Testis (tissue), 3 donors: ENCODE measurements around the gene DNAH12. TPM values are rescaled to one million over a fixed set of nuclear protein-coding genes. Genes with fewer than 3 reads are reported as not detected.

Experiments used
- DNase-seq: peaks from one replicate; pipeline ENCODE4 v3.0.0-alpha.2; 2019
- H3K27ac ChIP-seq, 2 donors: fragments of 200-600 bp; sonication (generic); one replicate each; pipeline ENCODE4 v1.5.1; 2019
- H3K27me3 ChIP-seq: fragments of 200-600 bp; sonication (generic); one replicate; pipeline ENCODE4 v1.5.1; 2019
- H3K36me3 ChIP-seq: fragments of 200-600 bp; sonication (generic); one replicate; pipeline ENCODE4 v1.5.1; 2017; ENCODE audit warnings: low read depth; ENCODE audit errors: missing control alignments
- H3K4me1 ChIP-seq: fragments of 200-600 bp; sonication (generic); one replicate; pipeline ENCODE4 v1.5.1; 2019
- H3K4me3 ChIP-seq, 2 donors: fragments of 200-600 bp; sonication (generic); one replicate each; pipeline ENCODE4 v1.5.1; 2017 to 2019
- H3K9me3 ChIP-seq: fragments of 200-600 bp; sonication (generic); one replicate; pipeline ENCODE4 v1.5.1; 2017
- POLR2A ChIP-seq: fragments of 450-650 bp; IDR thresholded peaks from one replicate; pipeline ENCODE4 v1.6.1; 2017; ENCODE audit warnings: antibody characterized with exemption, mild to moderate bottlenecking, moderate library complexity
- WGBS, 2 donors: methylation state at CpG; one replicate each; pipeline ENCODE4 v1.1.5; 2018; 5-methylcytosine and 5-hydroxymethylcytosine counted together
- intact Hi-C: fragments of 100-400 bp; cut with DNase I; formaldehyde crosslinking; loops from one replicate; pipeline ENCODE4 v1.15.1; 2023; ENCODE audit warnings: low total_unique reads
- polyA plus RNA-seq: library from polyadenylated mRNA; stranded (reverse); fragments of 350-450 nt; fragmentation: Illumina TruSeq; extraction: RNeasy Lipid Tissue Mini Kit (QIAGEN cat#74804); gene quantifications from one replicate; pipeline ENCODE4 v1.2.3, GENCODE V29; 2014; ENCODE audit warnings: low read depth, low replicate concordance; ENCODE audit not compliant: insufficient read depth
- total RNA-seq, 2 donors: library from RNA; depleted of rRNA; stranded (reverse); fragments of >200 nt; gene quantifications; one replicate each; pipeline ENCODE4 v1.2.3, GENCODE V29; 2016
- TF ChIP-seq, protein P1 (sequence below), 3 experiments: fragments of 450-650 bp in 2 of 3; fragments of 200-600 bp in 1 of 3; sonication (generic) in 1 of 3; IDR thresholded peaks; one replicate each; pipeline ENCODE4 v1.5.1; 2016 to 2019; ENCODE audit warnings: antibody characterized with exemption in 3 of 3, mild to moderate bottlenecking in 2 of 3, moderate library complexity in 1 of 3

DNAH12 gene
- total and polyA plus RNA-seq, 3 donors from 2014 or later = 11.3 to 19.6 (median 15.7) TPM

DNA sequence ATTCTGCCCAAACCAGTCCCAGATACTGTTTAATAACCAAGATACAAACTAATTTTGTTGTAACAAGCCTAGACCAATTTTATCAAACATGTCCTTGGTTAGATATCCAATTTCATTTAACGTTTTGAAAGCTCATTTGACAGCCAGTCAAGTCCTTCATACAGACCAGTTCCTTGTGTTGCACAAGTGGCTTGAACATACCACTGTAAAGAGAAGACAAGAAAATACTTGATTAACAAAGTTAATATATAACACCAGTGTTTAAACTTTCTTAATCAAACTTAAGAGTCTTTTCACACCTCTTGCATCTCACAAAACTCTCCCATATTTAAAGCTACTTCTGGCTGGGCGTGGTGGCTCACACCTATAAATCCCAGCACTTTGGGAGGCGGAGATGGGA, 28.0 kb upstream of the DNAH12 start:
- H3K4me1 ChIP-seq = peaks cover 8% of the 10 kb centered on the region
- TF ChIP-seq, protein P1, sequence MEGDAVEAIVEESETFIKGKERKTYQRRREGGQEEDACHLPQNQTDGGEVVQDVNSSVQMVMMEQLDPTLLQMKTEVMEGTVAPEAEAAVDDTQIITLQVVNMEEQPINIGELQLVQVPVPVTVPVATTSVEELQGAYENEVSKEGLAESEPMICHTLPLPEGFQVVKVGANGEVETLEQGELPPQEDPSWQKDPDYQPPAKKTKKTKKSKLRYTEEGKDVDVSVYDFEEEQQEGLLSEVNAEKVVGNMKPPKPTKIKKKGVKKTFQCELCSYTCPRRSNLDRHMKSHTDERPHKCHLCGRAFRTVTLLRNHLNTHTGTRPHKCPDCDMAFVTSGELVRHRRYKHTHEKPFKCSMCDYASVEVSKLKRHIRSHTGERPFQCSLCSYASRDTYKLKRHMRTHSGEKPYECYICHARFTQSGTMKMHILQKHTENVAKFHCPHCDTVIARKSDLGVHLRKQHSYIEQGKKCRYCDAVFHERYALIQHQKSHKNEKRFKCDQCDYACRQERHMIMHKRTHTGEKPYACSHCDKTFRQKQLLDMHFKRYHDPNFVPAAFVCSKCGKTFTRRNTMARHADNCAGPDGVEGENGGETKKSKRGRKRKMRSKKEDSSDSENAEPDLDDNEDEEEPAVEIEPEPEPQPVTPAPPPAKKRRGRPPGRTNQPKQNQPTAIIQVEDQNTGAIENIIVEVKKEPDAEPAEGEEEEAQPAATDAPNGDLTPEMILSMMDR (IDR thresholded peaks at IDR 0.05) = no peak
- TF ChIP-seq POLR2A = no peak
- no peaks in the 10 kb centered on the region for H3K27me3 ChIP-seq
- no peaks in the 10 kb centered on the region for H3K9me3 ChIP-seq
- H3K4me3 ChIP-seq = no peak overlapping the region
- no peaks in the 10 kb centered on the region for H3K36me3 ChIP-seq
- peak overlapping the region; percentile 25 to 36 for H3K27ac ChIP-seq
- DNase-seq = no peak
- intact Hi-C loops = no loop called here
- 66 to 67% methylated on average over 3 of the region's 3 CpGs for WGBS, 2 donors

DNA sequence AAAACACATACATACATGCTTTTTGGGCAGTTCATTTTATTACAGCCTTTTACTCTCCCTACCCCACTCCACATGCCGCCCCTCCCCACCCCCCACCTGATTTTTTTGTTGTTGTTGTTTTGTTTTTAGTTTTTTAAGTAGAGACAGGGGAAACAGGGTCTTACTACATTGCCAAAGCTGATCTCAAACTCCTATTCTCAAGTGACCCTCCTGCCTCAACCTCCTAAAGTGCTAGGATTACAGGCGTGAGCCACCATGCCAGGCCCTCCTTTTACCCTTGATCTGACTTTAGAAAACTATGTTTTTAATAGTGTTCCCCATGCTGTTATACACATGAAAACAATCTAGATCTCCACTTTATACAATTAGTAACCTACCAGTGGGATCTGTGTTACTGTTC, 26.7 kb upstream of the DNAH12 start:
- H3K9me3 ChIP-seq = no peaks in the 10 kb centered on the region
- no peak overlapping the region for H3K27ac ChIP-seq
- H3K4me3 ChIP-seq = no peak overlapping the region
- 97 to 100% methylated on average over 2 of the region's 2 CpGs for WGBS, 2 donors
- peaks cover 8% of the 10 kb centered on the region for H3K4me1 ChIP-seq
- H3K36me3 ChIP-seq = no peaks in the 10 kb centered on the region
- TF ChIP-seq, protein P1 (IDR thresholded peaks at IDR 0.05) = no peak
- no peak for TF ChIP-seq POLR2A
- intact Hi-C loops = no loop called here
- no peaks in the 10 kb centered on the region for H3K27me3 ChIP-seq
- DNase-seq = no peak

DNA sequence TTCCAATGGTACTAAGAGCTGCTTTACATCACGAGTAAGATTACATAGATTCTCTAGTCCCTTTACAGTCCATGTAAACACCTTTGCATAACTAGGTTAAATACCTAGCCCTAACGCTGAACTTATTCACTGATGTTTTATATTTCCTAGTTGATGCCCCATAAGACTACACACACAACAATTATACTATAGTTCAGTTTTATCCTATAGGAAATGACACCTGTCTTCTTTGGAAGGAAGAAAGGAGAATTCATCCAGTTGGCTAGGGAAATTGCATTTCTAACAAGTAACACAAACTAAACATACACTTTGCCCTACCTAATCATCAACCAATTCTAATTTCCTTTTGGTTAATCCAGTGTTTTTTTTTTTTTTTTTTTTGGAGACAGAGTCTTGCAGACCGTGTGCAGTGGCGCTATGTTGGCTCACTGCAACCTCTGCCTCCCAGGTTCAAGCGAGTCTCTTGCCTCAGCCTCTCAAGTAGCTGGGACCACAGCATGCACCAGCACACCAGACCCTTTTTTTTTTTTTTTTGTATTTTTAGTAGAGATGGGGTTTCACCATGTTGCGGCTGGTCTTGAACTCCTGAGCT, 25.8 kb upstream of the DNAH12 start:
- TF ChIP-seq, protein P1 (IDR thresholded peaks at IDR 0.05) = no peak
- no peak for TF ChIP-seq POLR2A
- peaks cover 8% of the 10 kb centered on the region for H3K4me1 ChIP-seq
- intact Hi-C loops = no loop called here
- WGBS, 2 donors = 75 to 78% methylated on average over 6 of the region's 6 CpGs
- no peak overlapping the region for H3K27ac ChIP-seq
- no peaks in the 10 kb centered on the region for H3K27me3 ChIP-seq
- H3K9me3 ChIP-seq = no peaks in the 10 kb centered on the region
- no peak overlapping the region for H3K4me3 ChIP-seq
- no peak for DNase-seq
- H3K36me3 ChIP-seq = no peaks in the 10 kb centered on the region

DNA sequence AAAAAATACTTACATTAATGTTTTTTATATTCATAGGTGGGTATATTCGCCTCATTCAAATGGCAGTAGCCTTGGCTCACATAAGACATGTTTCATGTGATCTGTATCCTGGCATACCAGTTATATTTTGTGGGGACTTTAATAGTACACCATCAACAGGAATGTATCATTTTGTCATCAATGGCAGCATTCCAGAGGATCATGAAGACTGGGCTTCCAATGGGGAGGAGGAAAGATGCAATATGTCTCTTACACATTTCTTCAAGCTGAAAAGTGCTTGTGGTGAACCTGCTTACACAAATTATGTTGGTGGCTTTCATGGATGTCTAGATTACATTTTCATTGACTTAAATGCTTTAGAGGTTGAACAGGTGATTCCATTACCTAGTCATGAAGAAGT, 15.4 kb upstream of the DNAH12 start:
- Histone ChIP-seq H3K27me3 (no peaks in the 10 kb centered on the region), H3K27ac (no peak overlapping the region), H3K36me3 (no peaks in the 10 kb centered on the region), H3K4me3 (no peak overlapping the region), H3K4me1 (peaks cover 22% of the 10 kb centered on the region), H3K9me3 (no peaks in the 10 kb centered on the region)
- intact Hi-C loops = loop anchor here (10.0 kb wide), 1 partner anchor 195 kb away; the partner anchor contains the start of gene SLMAP
- TF ChIP-seq, protein P1 (IDR thresholded peaks at IDR 0.05) = no peak
- no peak for TF ChIP-seq POLR2A
- DNase-seq = no peak
- 52 to 83% methylated on average over 1 of the region's 1 CpG for WGBS, 2 donors

DNA sequence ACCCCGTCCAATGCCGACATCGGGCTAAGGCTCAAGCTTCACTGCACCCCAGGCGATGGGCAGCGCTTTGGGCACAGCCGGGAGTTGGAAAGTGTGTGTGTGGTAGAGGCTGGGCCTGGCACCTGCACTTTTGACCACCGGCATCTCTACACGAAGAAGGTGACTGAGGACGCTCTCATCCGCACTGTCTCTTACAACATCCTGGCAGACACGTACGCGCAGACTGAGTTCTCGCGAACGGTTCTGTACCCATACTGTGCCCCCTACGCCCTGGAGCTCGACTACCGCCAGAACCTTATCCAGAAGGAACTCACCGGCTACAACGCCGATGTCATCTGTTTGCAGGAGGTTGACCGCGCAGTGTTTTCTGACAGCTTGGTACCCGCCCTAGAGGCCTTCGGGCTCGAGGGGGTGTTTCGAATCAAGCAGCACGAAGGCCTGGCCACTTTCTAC, 13.0 kb upstream of the DNAH12 start:
- no peaks in the 10 kb centered on the region for H3K36me3 ChIP-seq
- no peaks in the 10 kb centered on the region for H3K27me3 ChIP-seq
- 1 to 4% methylated on average over 25 to 29 of the region's 29 CpGs for WGBS, 2 donors
- H3K27ac ChIP-seq = peak overlapping the region in 1 of 2 donors; percentile 92
- TF ChIP-seq, protein P1 (IDR thresholded peaks at IDR 0.05) = no peak
- no peak for TF ChIP-seq POLR2A
- H3K4me3 ChIP-seq = peak overlapping the region; percentile 96 to 97
- peak; percentile 33 for DNase-seq
- H3K9me3 ChIP-seq = no peaks in the 10 kb centered on the region
- H3K4me1 ChIP-seq = peaks cover 22% of the 10 kb centered on the region
- intact Hi-C loops = loop anchor here (10.0 kb wide), 1 partner anchor 198 kb away; the partner anchor contains the start of gene SLMAP
